PC-9 (cell line): ENCODE results near the gene CDK3. TPM values are rescaled to one million over a fixed set of nuclear protein-coding genes. Genes with fewer than 3 reads are reported as not detected.

ENCODE experiments used
- BruUV-seq: library from RNA; stranded (reverse); fragments of 400-500 nt; replicated peaks from 2 replicates; lab custom pipeline; 2021; lab: Mats Ljungman, UMichigan
- CTCF ChIA-PET: fragments of 300-600 bp; sonication (Branson Sonifier 250); formaldehyde crosslinking; loops from one replicate; lab custom pipeline; 2022; ENCODE audit warnings: antibody characterized with exemption; lab: Charles Lee
- POLR2A ChIA-PET: fragments of 300-600 bp; sonication (Branson Sonifier 250); formaldehyde crosslinking; loops from one replicate; lab custom pipeline; 2022; ENCODE audit warnings: antibody characterized with exemption; ENCODE audit not compliant: unreplicated experiment; lab: Charles Lee
- DNase-seq, 2 experiments: peaks; one replicate each; pipeline versions ENCODE4 v3.0.0 to v3.0.0-alpha.2; 2015 to 2022; ENCODE audit warnings: mixed read lengths in 1 of 2
- H2AFZ ChIP-seq: fragments of 200-600 bp; sonication (generic); 2 replicates; pipeline ENCODE4 v1.8.1; 2017; ENCODE audit warnings: antibody characterized with exemption
- H3F3A ChIP-seq: fragments of 200-600 bp; sonication (generic); 2 replicates; pipeline ENCODE4 v1.8.1; 2017; ENCODE audit warnings: antibody characterized with exemption, mild to moderate bottlenecking, low read depth; ENCODE audit not compliant: insufficient read depth
- H3K27ac ChIP-seq: fragments of 200-600 bp; sonication (generic); 2 replicates; pipeline ENCODE4 v1.6.1; 2016; ENCODE audit warnings: mixed run types
- H3K27me3 ChIP-seq: fragments of 200-600 bp; sonication (generic); 2 replicates; pipeline ENCODE4 v1.6.1; 2016; ENCODE audit warnings: low read depth, mixed run types; ENCODE audit not compliant: insufficient read depth
- H3K36me3 ChIP-seq: fragments of 200-600 bp; sonication (generic); 2 replicates; pipeline ENCODE4 v1.6.1; 2016; ENCODE audit warnings: low read depth, mixed run types
- H3K4me1 ChIP-seq: fragments of 200-600 bp; sonication (generic); replicated peaks from 2 replicates; pipeline ENCODE4 v1.6.1; 2016; ENCODE audit warnings: mixed run types; ENCODE audit not compliant: insufficient read depth
- H3K4me2 ChIP-seq: fragments of 200-600 bp; sonication (generic); 2 replicates; pipeline ENCODE4 v1.6.1; 2017; ENCODE audit warnings: mixed run types
- H3K4me3 ChIP-seq: fragments of 200-600 bp; sonication (generic); 2 replicates; pipeline ENCODE4 v1.6.1; 2016; ENCODE audit warnings: mixed run types
- H3K79me2 ChIP-seq: fragments of 200-600 bp; sonication (generic); 2 replicates; pipeline ENCODE4 v1.6.1; 2017; ENCODE audit warnings: low read depth, mixed run types
- H3K9me2 ChIP-seq: fragments of 200-600 bp; sonication (generic); 2 replicates; pipeline ENCODE4 v1.8.1; 2017; ENCODE audit warnings: mild to moderate bottlenecking; ENCODE audit not compliant: insufficient read depth
- H3K9me3 ChIP-seq: fragments of 200-600 bp; sonication (generic); 2 replicates; pipeline ENCODE4 v1.8.1; 2016; ENCODE audit warnings: low read depth; ENCODE audit not compliant: insufficient read depth
- H4K20me1 ChIP-seq: fragments of 200-600 bp; sonication (generic); 2 replicates; pipeline ENCODE4 v1.8.1; 2017; ENCODE audit not compliant: insufficient read depth
- CTCF ChIP-seq: fragments of 200-600 bp; sonication (generic); conservative IDR thresholded peaks from 2 replicates; pipeline ENCODE4 v1.6.1; 2017; ENCODE audit warnings: mixed run types, antibody characterized with exemption, mild to moderate bottlenecking, moderate library complexity
- EZH2 ChIP-seq: fragments of 200-600 bp; sonication (generic); IDR thresholded peaks from 2 replicates; pipeline ENCODE4 v1.8.0; 2017; ENCODE audit warnings: antibody characterized with exemption, low read depth
- intact Hi-C: fragments of 100-400 bp; cut with micrococcal nuclease; formaldehyde crosslinking; loops from one replicate; pipeline ENCODE4 v1.10.0; 2022; ENCODE audit not compliant: unreplicated experiment
- total RNA-seq: library from RNA; stranded (reverse); gene quantifications from 2 replicates; pipeline ENCODE4 v1.2.3, GENCODE V29; 2021

CDK3 gene
- total RNA-seq, 1 experiment from 2014 or later: 12.3 TPM

- H3K9me3 ChIP-seq: peaks cover 4% of the 10 kb centered on the region; the same call in 1 of the 2 replicates
- H3K27me3 ChIP-seq: no peaks in the 10 kb centered on the region
- ChIA-PET POLR2A (interaction anchor here (0.7 kb wide), 2 partner anchors 271 to 525 kb away, joined by 3 to 5 read pairs; no protein-coding TSS in a partner anchor), CTCF (interaction anchor here (0.6 to 0.8 kb wide), 2 partner anchors 51 to 128 kb away, joined by 4 read pairs; no protein-coding TSS in a partner anchor)
- H3K79me2 ChIP-seq: peaks cover 27% of the 10 kb centered on the region
- no peaks in the 10 kb centered on the region for H3K9me2 ChIP-seq
- peaks cover 20% of the 10 kb centered on the region for H3K36me3 ChIP-seq
- peak overlapping the region; percentile 31; the same call in 1 of the 2 replicates for H3K4me3 ChIP-seq
- H4K20me1 ChIP-seq: no peaks in the 10 kb centered on the region
- BruUV-seq: no TSS peak
- intact Hi-C loops: loop anchor here (1.0 kb wide), 2 partner anchors 68 to 213 kb away; no protein-coding TSS in a partner anchor
- no peak overlapping the region for H2AFZ ChIP-seq
- peak in 1 of 2 experiments; percentile 80 for DNase-seq
- H3K4me2 ChIP-seq: peak overlapping the region; percentile 67
- TF ChIP-seq CTCF (no peak), EZH2 (no peak)
- H3F3A ChIP-seq: peaks cover 55% of the 10 kb centered on the region
- peaks cover 60% of the 10 kb centered on the region for H3K4me1 ChIP-seq
- H3K27ac ChIP-seq: peak overlapping the region; percentile 91
These were observed 50.9 kb downstream of the CDK3 start for GRCh38 chr17:76051561-76051960.

GRCh38 chr17:76053246-76054111, 52.8 kb downstream of the CDK3 start:
- peaks cover 27% of the 10 kb centered on the region for H3K79me2 ChIP-seq
- CTCF ChIA-PET: interaction anchor here (0.5 to 1.3 kb wide), 5 partner anchors 39 to 270 kb away, joined by 3 to 16 read pairs (median 12); partner anchors contain the start of gene EXOC7
- peak overlapping the region; percentile 22; the same call in 1 of the 2 replicates for H3K4me3 ChIP-seq
- H3K9me2 ChIP-seq: no peaks in the 10 kb centered on the region
- intact Hi-C loops: loop anchor here (1.0 kb wide), 3 partner anchors 26 to 148 kb away; partner anchors contain the start of gene EVPL
- TSS peak; percentile 55 for BruUV-seq
- no peaks in the 10 kb centered on the region for H4K20me1 ChIP-seq
- TF ChIP-seq EZH2: no peak
- TF ChIP-seq CTCF: no peak
- H3K4me1 ChIP-seq: peaks cover 60% of the 10 kb centered on the region
- H3K27me3 ChIP-seq: no peaks in the 10 kb centered on the region
- peak; percentile 56 to 79 for DNase-seq
- peaks cover 21% of the 10 kb centered on the region for H3K36me3 ChIP-seq
- peak overlapping the region; percentile 94 for H3K27ac ChIP-seq
- peaks cover 55% of the 10 kb centered on the region for H3F3A ChIP-seq
- POLR2A ChIA-PET: interaction anchor here (0.6 to 0.8 kb wide), 2 partner anchors 17 to 26 kb away, joined by 4 to 5 read pairs; partner anchors contain the start of gene EVPL
- H2AFZ ChIP-seq: no peak overlapping the region
- H3K4me2 ChIP-seq: peak overlapping the region; percentile 60
- H3K9me3 ChIP-seq: peaks cover 4% of the 10 kb centered on the region; the same call in 1 of the 2 replicates

- H4K20me1 ChIP-seq: no peaks in the 10 kb centered on the region
- intact Hi-C loops: loop anchor here (1.0 kb wide), 2 partner anchors 40 to 149 kb away; no protein-coding TSS in a partner anchor
- peaks cover 27% of the 10 kb centered on the region for H3K79me2 ChIP-seq
- H3K27ac ChIP-seq: peak overlapping the region; percentile 94
- H3K9me2 ChIP-seq: no peaks in the 10 kb centered on the region
- DNase-seq: peak; percentile 46 to 87
- POLR2A ChIA-PET: interaction anchor here (0.6 kb wide), 2 partner anchors 49 to 56 kb away, joined by 3 to 5 read pairs; partner anchors contain the start of gene EXOC7
- peaks cover 60% of the 10 kb centered on the region for H3K4me1 ChIP-seq
- no peak for TF ChIP-seq CTCF
- TF ChIP-seq EZH2: no peak
- H3K36me3 ChIP-seq: peaks cover 15% of the 10 kb centered on the region
- H3K27me3 ChIP-seq: no peaks in the 10 kb centered on the region
- H3K9me3 ChIP-seq: peaks cover 4% of the 10 kb centered on the region; the same call in 1 of the 2 replicates
- BruUV-seq: no TSS peak
- CTCF ChIA-PET: interaction anchor here (1.0 to 1.3 kb wide), 2 partner anchors 40 to 49 kb away, joined by 12 to 16 read pairs; partner anchors contain the start of gene EXOC7
- H3F3A ChIP-seq: peaks cover 55% of the 10 kb centered on the region
- no peak overlapping the region for H2AFZ ChIP-seq
- H3K4me3 ChIP-seq: peak overlapping the region; percentile 22; the same call in 1 of the 2 replicates
- peak overlapping the region; percentile 60 for H3K4me2 ChIP-seq
These were observed 53.4 kb downstream of the CDK3 start for GRCh38 chr17:76054112-76054476.
